Keratinocyte (primary cell): Measurements from ENCODE around the gene PNMA8B. TPM values are rescaled to one million over a fixed set of nuclear protein-coding genes. Genes with fewer than 3 reads are reported as not detected.

ENCODE experiments used
- DNase-seq: peaks from one replicate; pipeline ENCODE4 v3.0.0-alpha.2; 2011; ENCODE audit warnings: low read depth, missing footprints, low spot score
- FAIRE-seq: peaks from 2 replicates; lab custom pipeline; 2011; peaks lifted over from hg19 to GRCh38; lab: Jason Lieb, UNC
- H2AFZ ChIP-seq: 2 replicates; pipeline ENCODE4 v1.6.0; 2012; ENCODE audit warnings: low read length, control low read depth, inconsistent platforms; ENCODE audit not compliant: control insufficient read depth
- H3K27ac ChIP-seq: 2 replicates; pipeline ENCODE4 v1.5.1; 2011; ENCODE audit warnings: low read length; ENCODE audit not compliant: control insufficient read depth, insufficient read depth
- H3K27me3 ChIP-seq: 3 replicates; pipeline ENCODE4 v1.6.0; 2011; ENCODE audit warnings: low read length; ENCODE audit not compliant: control insufficient read depth, insufficient read depth; ENCODE audit errors: extremely low read depth
- H3K36me3 ChIP-seq, 2 experiments: 2 replicates in 1 of 2; 3 replicates in 1 of 2; pipeline ENCODE4 v1.5.1; 2011; ENCODE audit warnings: low read length in 2 of 2, mild to moderate bottlenecking in 1 of 2; ENCODE audit not compliant: control insufficient read depth in 2 of 2, insufficient read depth in 2 of 2; ENCODE audit errors: extremely low read depth in 1 of 2
- H3K4me1 ChIP-seq: 3 replicates; pipeline ENCODE4 v1.5.1; 2011; ENCODE audit warnings: low read length; ENCODE audit not compliant: control insufficient read depth, insufficient read depth; ENCODE audit errors: extremely low read depth
- H3K4me2 ChIP-seq: 3 replicates; pipeline ENCODE4 v1.6.0; 2011; ENCODE audit warnings: low read depth, low read length; ENCODE audit not compliant: control insufficient read depth, insufficient read depth; ENCODE audit errors: extremely low read depth
- H3K4me3 ChIP-seq, 3 experiments: fragments of 200-600 bp in 1 of 3; sonication (generic) in 1 of 3; 2 replicates in 2 of 3; 3 replicates in 1 of 3; pipeline ENCODE4 v1.5.1; 2011 to 2016; ENCODE audit warnings: low read length in 3 of 3, mild to moderate bottlenecking in 3 of 3, control low read depth in 2 of 3, inconsistent platforms in 1 of 3, low read depth in 1 of 3, mixed read lengths in 1 of 3, mixed run types in 1 of 3, moderate library complexity in 1 of 3; ENCODE audit not compliant: control insufficient read depth in 2 of 3, insufficient read depth in 2 of 3; ENCODE audit errors: extremely low read depth in 1 of 3
- H3K79me2 ChIP-seq: 2 replicates; pipeline ENCODE4 v1.6.0; 2012; ENCODE audit warnings: low read length; ENCODE audit not compliant: control insufficient read depth, insufficient read depth
- H3K9ac ChIP-seq: 3 replicates; pipeline ENCODE4 v1.6.0; 2011; ENCODE audit warnings: low read length; ENCODE audit not compliant: control insufficient read depth, insufficient read depth; ENCODE audit errors: extremely low read depth
- H3K9me1 ChIP-seq: 3 replicates; pipeline ENCODE4 v1.6.0; 2011; ENCODE audit warnings: low read length; ENCODE audit not compliant: control insufficient read depth, insufficient read depth; ENCODE audit errors: extremely low read depth
- H3K9me3 ChIP-seq: 2 replicates; pipeline ENCODE4 v1.5.1; 2012; ENCODE audit warnings: low read depth, low read length; ENCODE audit not compliant: control insufficient read depth
- H4K20me1 ChIP-seq: 3 replicates; pipeline ENCODE4 v1.6.0; 2011; ENCODE audit warnings: low read length; ENCODE audit not compliant: control insufficient read depth, insufficient read depth; ENCODE audit errors: extremely low read depth
- CTCF ChIP-seq, 3 experiments: IDR thresholded peaks in 1 of 3; conservative IDR thresholded peaks in 1 of 3; optimal IDR thresholded peaks in 1 of 3; 2 replicates in 2 of 3; 3 replicates in 1 of 3; pipeline versions ENCODE3 to v1.5.1; 2011; ENCODE audit warnings: low read length in 3 of 3, mild to moderate bottlenecking in 3 of 3, moderate library complexity in 2 of 3, control low read depth in 1 of 3, inconsistent platforms in 1 of 3; ENCODE audit not compliant: insufficient read depth in 2 of 3; ENCODE audit errors: extremely low read depth in 1 of 3
- EZH2 ChIP-seq: IDR thresholded peaks from one replicate; pipeline ENCODE4 v1.6.1; 2012; ENCODE audit warnings: inconsistent platforms, mild to moderate bottlenecking, low read length, moderate library complexity
- dilution Hi-C: fragments of 300-500 bp; cut with MboI; formaldehyde crosslinking; loops from one replicate; pipeline ENCODE4 v1.7.0; 2020; ENCODE audit warnings: low sequenced_read_pairs; ENCODE audit not compliant: extremely low pct_ligation_motif_present
- polyA plus RNA-seq, 5 experiments: library from polyadenylated mRNA; depleted of rRNA in 3 of 5; stranded (reverse) in 3 of 5; stranded (forward) in 1 of 5; unstranded in 1 of 5; fragments of >200 nt; gene quantifications; 1 replicate in 1 of 5; 2 replicates in 3 of 5; 3 replicates in 1 of 5; pipeline versions ENCODE4 v1.2.1 to v1.2.3, GENCODE V29; 2011 to 2012; ENCODE audit warnings: missing spikeins in 2 of 5, low read depth in 1 of 5, low replicate concordance in 1 of 5

Gene PNMA8B
- polyA plus RNA-seq, 1 donor (not counting 4 experiments of a cell fraction or from before 2014, with no cell fraction given) = not detected

GRCh38 chr19:46452186-46452585, 43.5 kb downstream of the PNMA8B start:
- H3K9ac ChIP-seq = no peak overlapping the region
- no peak overlapping the region for H2AFZ ChIP-seq
- H3K4me2 ChIP-seq = no peak overlapping the region
- H3K9me1 ChIP-seq = no peaks in the 10 kb centered on the region
- no peak overlapping the region for H3K4me3 ChIP-seq
- H3K27ac ChIP-seq = peak overlapping the region; percentile 55
- DNase-seq = no peak
- no peaks in the 10 kb centered on the region for H3K36me3 ChIP-seq
- H3K79me2 ChIP-seq = no peaks in the 10 kb centered on the region
- no peaks in the 10 kb centered on the region for H3K9me3 ChIP-seq
- dilution Hi-C loops = no loop called here
- no peaks in the 10 kb centered on the region for H4K20me1 ChIP-seq
- peak; percentile 13 for FAIRE-seq
- H3K4me1 ChIP-seq = peaks cover 28% of the 10 kb centered on the region
- H3K27me3 ChIP-seq = no peaks in the 10 kb centered on the region
- no peak for TF ChIP-seq CTCF (optimal IDR thresholded peaks at IDR 0.05 in 1 of 3, IDR thresholded peaks at IDR 0.05 in 1 of 3, conservative IDR thresholded peaks at IDR 0.05 in 1 of 3; ENCODE audit: extremely low read depth in 1 of 3, insufficient read depth in 2 of 3, low read length in 3 of 3)
- TF ChIP-seq EZH2 = no peak

GRCh38 chr19:46451352-46451751, 44.3 kb downstream of the PNMA8B start:
- Histone ChIP-seq H3K9me1 (no peaks in the 10 kb centered on the region), H3K4me1 (peaks cover 28% of the 10 kb centered on the region), H3K27me3 (no peaks in the 10 kb centered on the region), H2AFZ (peak overlapping the region; percentile 43), H3K4me3 (peak overlapping the region in 1 of 3 experiments; percentile 26), H3K4me2 (peak overlapping the region; percentile 82), H3K27ac (peak overlapping the region; percentile 55), H4K20me1 (no peaks in the 10 kb centered on the region), H3K79me2 (no peaks in the 10 kb centered on the region), H3K36me3 (no peaks in the 10 kb centered on the region), H3K9me3 (no peaks in the 10 kb centered on the region), H3K9ac (no peak overlapping the region)
- dilution Hi-C loops = no loop called here
- DNase-seq = peak; percentile 50
- TF ChIP-seq CTCF (optimal IDR thresholded peaks at IDR 0.05 in 1 of 3, IDR thresholded peaks at IDR 0.05 in 1 of 3, conservative IDR thresholded peaks at IDR 0.05 in 1 of 3; ENCODE audit: extremely low read depth in 1 of 3, insufficient read depth in 2 of 3, low read length in 3 of 3) = no peak
- no peak for TF ChIP-seq EZH2
- peak; percentile 93 for FAIRE-seq
